SK-N-SH (cell line): ENCODE measurements around the gene NOG. TPM values are rescaled to one million over a fixed set of nuclear protein-coding genes. Genes with fewer than 3 reads are reported as not detected.

Experiments used
- CTCF ChIA-PET: fragments of 300-600, 350-600 bp; formaldehyde crosslinking; extraction: SDS; loops from one replicate; lab custom pipeline; 2021; lab: Yijun Ruan, JAX
- POLR2A ChIA-PET: fragments of 350-600 bp; sonication (Branson Sonifier 250); formaldehyde crosslinking; extraction: SDS; loops from one replicate; lab custom pipeline; 2020; ENCODE audit warnings: antibody characterized with exemption, inconsistent platforms; lab: Yijun Ruan, JAX
- DNase-seq: peaks from one replicate; pipeline ENCODE4 v3.0.0; 2012
- H2AFZ ChIP-seq: fragments of 200-600 bp; sonication (generic); 2 replicates; pipeline ENCODE4 v1.8.1; 2016; ENCODE audit warnings: antibody characterized with exemption, mild to moderate bottlenecking, low read depth
- H3F3A ChIP-seq: fragments of 200-600 bp; sonication (generic); replicated peaks from 2 replicates; pipeline ENCODE3; 2016; ENCODE audit warnings: antibody characterized with exemption, mild to moderate bottlenecking; ENCODE audit not compliant: insufficient read depth
- H3K27ac ChIP-seq, 2 experiments: fragments of 200-500 bp in 1 of 2; fragments of 200-600 bp in 1 of 2; sonication (Bioruptor generic) in 1 of 2; sonication (generic), shearing (Covaris generic) in 1 of 2; 2 replicates each; pipeline versions ENCODE4 v1.5.1 to v1.6.1; 2014 to 2016; ENCODE audit warnings: low read depth in 2 of 2, inconsistent platforms in 1 of 2, low read length in 1 of 2, mild to moderate bottlenecking in 1 of 2, mixed read lengths in 1 of 2
- H3K27me3 ChIP-seq: fragments of 200-600 bp; sonication (generic), shearing (Covaris generic); 2 replicates; pipeline ENCODE4 v1.6.1; 2016; ENCODE audit warnings: mixed run types; ENCODE audit not compliant: insufficient read depth
- H3K36me3 ChIP-seq, 2 experiments: fragments of 200-500 bp in 1 of 2; fragments of 200-600 bp in 1 of 2; sonication (Bioruptor generic) in 1 of 2; sonication (generic) in 1 of 2; replicated peaks in 1 of 2; 2 replicates each; pipeline versions ENCODE3 to v1.5.1; 2014 to 2016; ENCODE audit warnings: low read length in 1 of 2, mild to moderate bottlenecking in 1 of 2; ENCODE audit not compliant: insufficient read depth in 2 of 2, control insufficient read depth in 1 of 2
- H3K4me1 ChIP-seq, 2 experiments: fragments of 200-500 bp in 1 of 2; fragments of 200-600 bp in 1 of 2; sonication (Bioruptor generic) in 1 of 2; sonication (generic), shearing (Covaris generic) in 1 of 2; 2 replicates each; pipeline versions ENCODE4 v1.5.1 to v1.6.1; 2014 to 2016; ENCODE audit warnings: low read depth in 1 of 2, low read length in 1 of 2, mixed run types in 1 of 2; ENCODE audit not compliant: insufficient read depth in 2 of 2, control insufficient read depth in 1 of 2
- H3K4me2 ChIP-seq: fragments of 200-600 bp; sonication (generic), shearing (Covaris generic); 2 replicates; pipeline ENCODE4 v1.6.1; 2017; ENCODE audit warnings: mixed run types
- H3K4me3 ChIP-seq, 2 experiments: fragments of 200-500 bp in 1 of 2; fragments of 200-600 bp in 1 of 2; sonication (Bioruptor generic) in 1 of 2; sonication (generic), shearing (Covaris generic) in 1 of 2; 2 replicates each; pipeline versions ENCODE4 v1.5.1 to v1.8.1; 2014 to 2016; ENCODE audit warnings: low read depth in 2 of 2, inconsistent platforms in 1 of 2, low read length in 1 of 2, mild to moderate bottlenecking in 1 of 2, mixed read lengths in 1 of 2, moderate library complexity in 1 of 2
- H3K79me2 ChIP-seq: fragments of 200-600 bp; sonication (generic); 2 replicates; pipeline ENCODE4 v1.8.1; 2017; ENCODE audit warnings: mild to moderate bottlenecking; ENCODE audit not compliant: insufficient read depth
- H3K9ac ChIP-seq: fragments of 200-600 bp; sonication (generic); 2 replicates; pipeline ENCODE4 v1.6.1; 2017; ENCODE audit warnings: mixed run types
- H3K9me2 ChIP-seq: fragments of 200-600 bp; sonication (generic); 2 replicates; pipeline ENCODE4 v1.6.1; 2017; ENCODE audit warnings: mixed run types
- H3K9me3 ChIP-seq: fragments of 200-600 bp; sonication (generic); 2 replicates; pipeline ENCODE4 v1.6.1; 2017; ENCODE audit warnings: mixed run types, mild to moderate bottlenecking, moderate library complexity
- H4K20me1 ChIP-seq: fragments of 200-600 bp; sonication (generic); 2 replicates; pipeline ENCODE4 v1.6.1; 2017; ENCODE audit warnings: mild to moderate bottlenecking, mixed run types; ENCODE audit not compliant: insufficient read depth
- FOSL2 ChIP-seq: IDR thresholded peaks from 2 replicates; pipeline ENCODE4 v1.4.0; 2012; ENCODE audit warnings: low read depth, mild to moderate bottlenecking, moderate library complexity, borderline replicate concordance
- FOXM1 ChIP-seq: IDR thresholded peaks from 2 replicates; pipeline ENCODE4 v1.4.0; 2012; ENCODE audit warnings: low read depth, mild to moderate bottlenecking
- JUND ChIP-seq: IDR thresholded peaks from 2 replicates; pipeline ENCODE4 v1.4.0; 2012
- NFIC ChIP-seq: IDR thresholded peaks from 2 replicates; pipeline ENCODE4 v1.4.0; 2012; ENCODE audit warnings: borderline replicate concordance
- NRF1 ChIP-seq: IDR thresholded peaks from 2 replicates; pipeline ENCODE4 v1.6.1; 2012; ENCODE audit warnings: low read depth, mild to moderate bottlenecking, low read length
- RCOR1 ChIP-seq: fragments of 150-350 bp; IDR thresholded peaks from 2 replicates; pipeline ENCODE4 v1.6.1; 2017; ENCODE audit warnings: antibody characterized with exemption, low read length
- RFX5 ChIP-seq: IDR thresholded peaks from 2 replicates; pipeline ENCODE4 v1.6.1; 2012; ENCODE audit warnings: mild to moderate bottlenecking, improper control_type of control experiment, low read length
- SIN3A ChIP-seq: IDR thresholded peaks from 2 replicates; pipeline ENCODE4 v1.6.1; 2012; ENCODE audit warnings: low read depth, mild to moderate bottlenecking, low read length, moderate library complexity, borderline replicate concordance
- TCF12 ChIP-seq: IDR thresholded peaks from 2 replicates; pipeline ENCODE4 v1.4.0; 2012
- TEAD4 ChIP-seq: IDR thresholded peaks from 2 replicates; pipeline ENCODE4 v1.4.0; 2012; ENCODE audit warnings: mild to moderate bottlenecking, borderline replicate concordance; ENCODE audit not compliant: insufficient read depth
- WGBS: methylation state at CpG from one replicate; pipeline ENCODE4 v1.1.6; 2017; ENCODE audit warnings: low lambda C conversion rate; 5-methylcytosine and 5-hydroxymethylcytosine counted together
- polyA plus RNA-seq, 3 experiments: library from polyadenylated mRNA; depleted of rRNA; stranded (reverse); fragments of >200 nt; gene quantifications; 2 replicates each; pipeline ENCODE4 v1.2.3, GENCODE V29; 2012
- TF ChIP-seq, protein P1 (sequence below): fragments of 150-350 bp; IDR thresholded peaks from 2 replicates; pipeline ENCODE4 v1.6.1; 2017; ENCODE audit warnings: antibody characterized with exemption, low read length, low read depth, borderline replicate concordance
- TF ChIP-seq, protein P2 (sequence below): IDR thresholded peaks from 2 replicates; pipeline ENCODE4 v1.4.0; 2012; ENCODE audit warnings: low read depth, borderline replicate concordance
- TF ChIP-seq, protein P3 (sequence below): IDR thresholded peaks from 2 replicates; pipeline ENCODE4; 2012
- TF ChIP-seq, protein P4 (sequence below): fragments of 200-600 bp; sonication (generic); IDR thresholded peaks from 2 replicates; pipeline ENCODE4 v1.6.1; 2017; ENCODE audit warnings: antibody characterized with exemption, mild to moderate bottlenecking, moderate library complexity

Gene NOG
- polyA plus RNA-seq, 1 of the 3 experiments (the other 2 are of a cell fraction) = 3.1 TPM

GRCh38 chr17:56598466-56598865, 5.0 kb downstream of the NOG start:
- H3K9ac ChIP-seq = peak overlapping the region; percentile 48; the same call in 1 of the 2 replicates
- no peak overlapping the region for H3K4me3 ChIP-seq
- peak overlapping the region; percentile 64 for H3K4me2 ChIP-seq
- H3K27me3 ChIP-seq = no peaks in the 10 kb centered on the region
- no peak overlapping the region for H2AFZ ChIP-seq
- peak overlapping the region in 1 of 2 experiments; percentile 37; a peak in 1 of 4 replicates for H3K27ac ChIP-seq
- H3K36me3 ChIP-seq = no peaks in the 10 kb centered on the region
- CTCF ChIA-PET = interaction anchor here (0.8 to 11.7 kb wide), 6 partner anchors 9 to 181 kb away, joined by 3 to 253 read pairs (median 3); no protein-coding TSS in a partner anchor
- H3K79me2 ChIP-seq = peaks cover 9% of the 10 kb centered on the region; the same call in 1 of the 2 replicates
- no peaks in the 10 kb centered on the region for H4K20me1 ChIP-seq
- TF ChIP-seq FOXM1 (no peak), RCOR1 (no peak), FOSL2 (peak; percentile 84), TEAD4 (peak; percentile 82), SIN3A (no peak), NFIC (0 out of 2 replicates have a peak, but pooled peaks have one; percentile 13), RFX5 (no peak), NRF1 (no peak), JUND (peak; percentile 61; the same call in 1 of the 2 replicates), TCF12 (peak; percentile 59)
- TF ChIP-seq, protein P1, sequence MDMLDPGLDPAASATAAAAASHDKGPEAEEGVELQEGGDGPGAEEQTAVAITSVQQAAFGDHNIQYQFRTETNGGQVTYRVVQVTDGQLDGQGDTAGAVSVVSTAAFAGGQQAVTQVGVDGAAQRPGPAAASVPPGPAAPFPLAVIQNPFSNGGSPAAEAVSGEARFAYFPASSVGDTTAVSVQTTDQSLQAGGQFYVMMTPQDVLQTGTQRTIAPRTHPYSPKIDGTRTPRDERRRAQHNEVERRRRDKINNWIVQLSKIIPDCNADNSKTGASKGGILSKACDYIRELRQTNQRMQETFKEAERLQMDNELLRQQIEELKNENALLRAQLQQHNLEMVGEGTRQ = no peak
- TF ChIP-seq, protein P2, sequence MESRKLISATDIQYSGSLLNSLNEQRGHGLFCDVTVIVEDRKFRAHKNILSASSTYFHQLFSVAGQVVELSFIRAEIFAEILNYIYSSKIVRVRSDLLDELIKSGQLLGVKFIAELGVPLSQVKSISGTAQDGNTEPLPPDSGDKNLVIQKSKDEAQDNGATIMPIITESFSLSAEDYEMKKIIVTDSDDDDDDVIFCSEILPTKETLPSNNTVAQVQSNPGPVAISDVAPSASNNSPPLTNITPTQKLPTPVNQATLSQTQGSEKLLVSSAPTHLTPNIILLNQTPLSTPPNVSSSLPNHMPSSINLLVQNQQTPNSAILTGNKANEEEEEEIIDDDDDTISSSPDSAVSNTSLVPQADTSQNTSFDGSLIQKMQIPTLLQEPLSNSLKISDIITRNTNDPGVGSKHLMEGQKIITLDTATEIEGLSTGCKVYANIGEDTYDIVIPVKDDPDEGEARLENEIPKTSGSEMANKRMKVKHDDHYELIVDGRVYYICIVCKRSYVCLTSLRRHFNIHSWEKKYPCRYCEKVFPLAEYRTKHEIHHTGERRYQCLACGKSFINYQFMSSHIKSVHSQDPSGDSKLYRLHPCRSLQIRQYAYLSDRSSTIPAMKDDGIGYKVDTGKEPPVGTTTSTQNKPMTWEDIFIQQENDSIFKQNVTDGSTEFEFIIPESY = no peak
- TF ChIP-seq, protein P3, sequence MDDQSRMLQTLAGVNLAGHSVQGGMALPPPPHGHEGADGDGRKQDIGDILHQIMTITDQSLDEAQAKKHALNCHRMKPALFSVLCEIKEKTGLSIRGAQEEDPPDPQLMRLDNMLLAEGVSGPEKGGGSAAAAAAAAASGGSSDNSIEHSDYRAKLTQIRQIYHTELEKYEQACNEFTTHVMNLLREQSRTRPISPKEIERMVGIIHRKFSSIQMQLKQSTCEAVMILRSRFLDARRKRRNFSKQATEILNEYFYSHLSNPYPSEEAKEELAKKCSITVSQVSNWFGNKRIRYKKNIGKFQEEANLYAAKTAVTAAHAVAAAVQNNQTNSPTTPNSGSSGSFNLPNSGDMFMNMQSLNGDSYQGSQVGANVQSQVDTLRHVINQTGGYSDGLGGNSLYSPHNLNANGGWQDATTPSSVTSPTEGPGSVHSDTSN = peak; percentile 46; the same call in 1 of the 2 replicates
- TF ChIP-seq, protein P4, sequence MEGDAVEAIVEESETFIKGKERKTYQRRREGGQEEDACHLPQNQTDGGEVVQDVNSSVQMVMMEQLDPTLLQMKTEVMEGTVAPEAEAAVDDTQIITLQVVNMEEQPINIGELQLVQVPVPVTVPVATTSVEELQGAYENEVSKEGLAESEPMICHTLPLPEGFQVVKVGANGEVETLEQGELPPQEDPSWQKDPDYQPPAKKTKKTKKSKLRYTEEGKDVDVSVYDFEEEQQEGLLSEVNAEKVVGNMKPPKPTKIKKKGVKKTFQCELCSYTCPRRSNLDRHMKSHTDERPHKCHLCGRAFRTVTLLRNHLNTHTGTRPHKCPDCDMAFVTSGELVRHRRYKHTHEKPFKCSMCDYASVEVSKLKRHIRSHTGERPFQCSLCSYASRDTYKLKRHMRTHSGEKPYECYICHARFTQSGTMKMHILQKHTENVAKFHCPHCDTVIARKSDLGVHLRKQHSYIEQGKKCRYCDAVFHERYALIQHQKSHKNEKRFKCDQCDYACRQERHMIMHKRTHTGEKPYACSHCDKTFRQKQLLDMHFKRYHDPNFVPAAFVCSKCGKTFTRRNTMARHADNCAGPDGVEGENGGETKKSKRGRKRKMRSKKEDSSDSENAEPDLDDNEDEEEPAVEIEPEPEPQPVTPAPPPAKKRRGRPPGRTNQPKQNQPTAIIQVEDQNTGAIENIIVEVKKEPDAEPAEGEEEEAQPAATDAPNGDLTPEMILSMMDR = no peak
- POLR2A ChIA-PET = no interaction called here
- peaks cover 31% of the 10 kb centered on the region for H3F3A ChIP-seq
- no peaks in the 10 kb centered on the region for H3K9me3 ChIP-seq
- DNase-seq = no peak
- WGBS = 59% methylated on average over 5 of the region's 5 CpGs
- H3K9me2 ChIP-seq = no peaks in the 10 kb centered on the region
- peaks cover 5 to 10% of the 10 kb centered on the region in 2 experiments; a peak in 3 of 4 replicates for H3K4me1 ChIP-seq
